HCT116 (cell line): ENCODE data around the gene NUP210.

Source experiments
- CEBPB ChIP-seq: IDR thresholded peaks from 2 replicates; pipeline ENCODE4 v1.6.1; 2012; ENCODE audit warnings: low read depth
- EZH2 ChIP-seq: fragments of 200-600 bp; sonication (generic); IDR thresholded peaks from 2 replicates; pipeline ENCODE4 v1.6.1; 2017; ENCODE audit warnings: antibody characterized with exemption, mixed run types
- POLR2A ChIP-seq: IDR thresholded peaks from 2 replicates; pipeline ENCODE4 v1.7.0; 2011; ENCODE audit warnings: borderline replicate concordance; ENCODE audit not compliant: insufficient read depth, insufficient read length; ENCODE audit errors: extremely low read depth
- RAD21 ChIP-seq: IDR thresholded peaks from 2 replicates; pipeline ENCODE4 v1.6.1; 2012; ENCODE audit warnings: low read depth, mild to moderate bottlenecking
- SP1 ChIP-seq: IDR thresholded peaks from 2 replicates; pipeline ENCODE4 v1.6.1; 2012; ENCODE audit warnings: low read depth
- TF ChIP-seq, protein P1 (sequence below): IDR thresholded peaks from 2 replicates; pipeline ENCODE4 v1.6.1; 2012

DNA sequence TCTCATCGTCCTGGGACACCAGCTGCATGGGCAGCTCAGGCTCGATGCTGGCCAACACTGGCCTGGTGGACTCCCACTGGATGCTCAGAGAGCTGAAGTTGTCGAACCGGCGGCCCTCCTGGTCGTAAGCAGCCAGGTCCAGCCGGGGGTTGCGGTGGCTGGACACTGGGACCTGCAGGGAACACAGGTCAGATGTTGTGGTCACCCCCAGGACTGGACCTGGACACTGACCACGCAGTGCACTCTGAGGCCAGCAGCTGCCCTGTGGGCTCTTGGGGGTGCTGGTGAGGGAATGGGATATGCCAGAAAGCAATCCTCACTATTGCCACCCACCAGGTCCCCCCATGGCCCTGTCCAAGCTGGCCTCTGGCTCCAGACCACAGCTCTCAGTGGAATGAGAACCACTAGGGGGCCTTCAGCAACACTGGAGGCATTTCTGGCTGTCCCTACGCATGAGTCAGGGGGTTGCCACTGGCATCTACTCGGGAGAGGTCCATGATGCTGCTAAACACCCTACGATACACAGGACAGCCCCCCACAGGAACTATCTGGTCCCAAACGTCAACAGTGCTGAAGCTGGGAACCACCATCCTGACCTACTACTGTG is 66.1 kb downstream of the NUP210 start:
- no peak for TF ChIP-seq SP1
- TF ChIP-seq RAD21: peak; percentile 17; the same call in 1 of the 2 replicates
- TF ChIP-seq, protein P1, sequence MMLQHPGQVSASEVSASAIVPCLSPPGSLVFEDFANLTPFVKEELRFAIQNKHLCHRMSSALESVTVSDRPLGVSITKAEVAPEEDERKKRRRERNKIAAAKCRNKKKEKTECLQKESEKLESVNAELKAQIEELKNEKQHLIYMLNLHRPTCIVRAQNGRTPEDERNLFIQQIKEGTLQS: no peak
- no peak for TF ChIP-seq CEBPB
- no peak for TF ChIP-seq POLR2A
- no peak for TF ChIP-seq EZH2
